Activated CD4-positive, alpha-beta T cell treated with anti-CD3 and anti-CD28 coated beads for 4 hours (primary cell): ENCODE measurements around the gene GNAQ.

ENCODE experiments used
- DNase-seq, 2 donors: peaks; one replicate each; pipeline ENCODE4 v3.0.0-alpha.2; 2020

Gene GNAQ

GRCh38 chr9:77965445-77966123 is 66.0 kb downstream of the GNAQ start:
- DNase-seq: no peak

GRCh38 chr9:77964258-77964657 is 67.4 kb downstream of the GNAQ start:
- no peak for DNase-seq

- no peak for DNase-seq
Measured at GRCh38 chr9:77961541-77961940, 70.1 kb downstream of the GNAQ start.

GRCh38 chr9:77960356-77961153 is 71.1 kb downstream of the GNAQ start:
- DNase-seq: no peak

GRCh38 chr9:77959803-77960202 is 71.8 kb downstream of the GNAQ start:
- no peak for DNase-seq

GRCh38 chr9:77957652-77958051 is 74.0 kb downstream of the GNAQ start:
- no peak for DNase-seq

- no peak for DNase-seq
Measured at GRCh38 chr9:77956555-77956954, 75.1 kb downstream of the GNAQ start.

- DNase-seq: no peak
Measured at GRCh38 chr9:77954666-77955015, 77.0 kb downstream of the GNAQ start.

- no peak for DNase-seq
Measured at GRCh38 chr9:77954013-77954665, 77.5 kb downstream of the GNAQ start.

GRCh38 chr9:77953590-77953989 is 78.0 kb downstream of the GNAQ start:
- no peak for DNase-seq

- DNase-seq: no peak
Measured at GRCh38 chr9:77952635-77953328, 78.8 kb downstream of the GNAQ start.

- no peak for DNase-seq
Measured at GRCh38 chr9:77951369-77951768, 80.2 kb downstream of the GNAQ start.

- no peak for DNase-seq
Measured at GRCh38 chr9:77949751-77950436, 81.7 kb downstream of the GNAQ start.

GRCh38 chr9:77947651-77948050 is 84.0 kb downstream of the GNAQ start:
- no peak for DNase-seq

GRCh38 chr9:77946969-77947620 is 84.5 kb downstream of the GNAQ start:
- DNase-seq: no peak

GRCh38 chr9:77946296-77946695 is 85.3 kb downstream of the GNAQ start:
- no peak for DNase-seq

GRCh38 chr9:77945798-77946197 is 85.8 kb downstream of the GNAQ start:
- no peak for DNase-seq

GRCh38 chr9:77944556-77945243 is 86.9 kb downstream of the GNAQ start:
- peak in 1 of 2 donors; percentile 6 for DNase-seq

- no peak for DNase-seq
Measured at GRCh38 chr9:77943057-77943456, 88.6 kb downstream of the GNAQ start.

- no peak for DNase-seq
Measured at GRCh38 chr9:77939149-77939668, 92.4 kb downstream of the GNAQ start.

GRCh38 chr9:77938163-77938562 is 93.4 kb downstream of the GNAQ start:
- DNase-seq: no peak
